ENCODE results near the gene CEMIP2. TPM values are rescaled to one million over a fixed set of nuclear protein-coding genes. Genes with fewer than 3 reads are reported as not detected.

The CEMIP2 gene
- total RNA-seq, 1 donor from 2014 or later: 45.3 TPM

- Mint-ChIP-seq H3K27me3 (ENCODE audit: low read depth) (no peaks in the 10 kb centered on the region), H3K4me1 (ENCODE audit: low read depth) (peaks cover 24% of the 10 kb centered on the region), H3K27ac (no peak overlapping the region), H3K9me3 (no peaks in the 10 kb centered on the region), H3K36me3 (ENCODE audit: low read depth) (peaks cover 71% of the 10 kb centered on the region), H3K4me3 (ENCODE audit: low read depth) (no peak overlapping the region)
- no peak for DNase-seq (ENCODE audit: low spot score)
- intact Hi-C loops (cut with micrococcal nuclease): no loop called here
These were observed 78.1 kb downstream of the CEMIP2 start for GRCh38 chr9:71690063-71690688.

GRCh38 chr9:71687676-71688075, 80.6 kb downstream of the CEMIP2 start:
- H3K27ac Mint-ChIP-seq: no peak overlapping the region

GRCh38 chr9:71685988-71686387, 82.3 kb downstream of the CEMIP2 start:
- peaks cover 80% of the 10 kb centered on the region for H3K36me3 Mint-ChIP-seq (ENCODE audit: low read depth)

More at GRCh38 chr9:71687676-71688075, 80.6 kb downstream of the CEMIP2 start:
- Mint-ChIP-seq H3K27me3 (ENCODE audit: low read depth) (no peaks in the 10 kb centered on the region), H3K4me1 (ENCODE audit: low read depth) (peaks cover 41% of the 10 kb centered on the region), H3K36me3 (ENCODE audit: low read depth) (peaks cover 77% of the 10 kb centered on the region), H3K9me3 (no peaks in the 10 kb centered on the region), H3K4me3 (ENCODE audit: low read depth) (no peak overlapping the region)
- intact Hi-C loops (cut with micrococcal nuclease): loop anchor here (5.0 to 10.0 kb wide), 2 partner anchors 80 to 83 kb away; partner anchors contain the start of gene CEMIP2
- DNase-seq (ENCODE audit: low spot score): no peak

GRCh38 chr9:71685394-71685793, 82.9 kb downstream of the CEMIP2 start:
- Mint-ChIP-seq H3K36me3 (ENCODE audit: low read depth) (peaks cover 75% of the 10 kb centered on the region), H3K9me3 (no peaks in the 10 kb centered on the region), H3K27ac (no peak overlapping the region), H3K4me1 (ENCODE audit: low read depth) (peaks cover 43% of the 10 kb centered on the region), H3K27me3 (ENCODE audit: low read depth) (no peaks in the 10 kb centered on the region), H3K4me3 (ENCODE audit: low read depth) (no peak overlapping the region)
- intact Hi-C loops (cut with micrococcal nuclease): loop anchor here (5.0 to 10.0 kb wide), 2 partner anchors 81 to 82 kb away; partner anchors contain the start of gene CEMIP2
- peak; percentile 27 for DNase-seq (ENCODE audit: low spot score)

More at GRCh38 chr9:71685988-71686387, 82.3 kb downstream of the CEMIP2 start:
- DNase-seq (ENCODE audit: low spot score): no peak
- no peak overlapping the region for H3K27ac Mint-ChIP-seq
- peaks cover 44% of the 10 kb centered on the region for H3K4me1 Mint-ChIP-seq (ENCODE audit: low read depth)
- no peaks in the 10 kb centered on the region for H3K27me3 Mint-ChIP-seq (ENCODE audit: low read depth)
- intact Hi-C loops (cut with micrococcal nuclease): loop anchor here (5.0 to 10.0 kb wide), 2 partner anchors 81 kb away; partner anchors contain the start of gene CEMIP2
- H3K4me3 Mint-ChIP-seq (ENCODE audit: low read depth): no peak overlapping the region
- no peaks in the 10 kb centered on the region for H3K9me3 Mint-ChIP-seq

GRCh38 chr9:71684566-71684965, 83.7 kb downstream of the CEMIP2 start:
- no peaks in the 10 kb centered on the region for H3K27me3 Mint-ChIP-seq (ENCODE audit: low read depth)
- H3K36me3 Mint-ChIP-seq (ENCODE audit: low read depth): peaks cover 70% of the 10 kb centered on the region
- H3K9me3 Mint-ChIP-seq: no peaks in the 10 kb centered on the region
- no peak overlapping the region for H3K4me3 Mint-ChIP-seq (ENCODE audit: low read depth)
- intact Hi-C loops (cut with micrococcal nuclease): loop anchor here (10.0 kb wide), 1 partner anchor 80 kb away; no protein-coding TSS in a partner anchor
- H3K4me1 Mint-ChIP-seq (ENCODE audit: low read depth): peaks cover 40% of the 10 kb centered on the region
- no peak for DNase-seq (ENCODE audit: low spot score)
- no peak overlapping the region for H3K27ac Mint-ChIP-seq

- intact Hi-C loops (cut with micrococcal nuclease): loop anchor here (10.0 kb wide), 1 partner anchor 79 kb away; no protein-coding TSS in a partner anchor
- H3K9me3 Mint-ChIP-seq: no peaks in the 10 kb centered on the region
- no peak for DNase-seq (ENCODE audit: low spot score)
- H3K27me3 Mint-ChIP-seq (ENCODE audit: low read depth): no peaks in the 10 kb centered on the region
- H3K36me3 Mint-ChIP-seq (ENCODE audit: low read depth): peaks cover 65% of the 10 kb centered on the region
- peaks cover 38% of the 10 kb centered on the region for H3K4me1 Mint-ChIP-seq (ENCODE audit: low read depth)
- no peak overlapping the region for H3K4me3 Mint-ChIP-seq (ENCODE audit: low read depth)
- H3K27ac Mint-ChIP-seq: no peak overlapping the region
These were observed 84.6 kb downstream of the CEMIP2 start for GRCh38 chr9:71683598-71684235.

- Mint-ChIP-seq H3K27ac (no peak overlapping the region), H3K9me3 (no peaks in the 10 kb centered on the region), H3K27me3 (ENCODE audit: low read depth) (no peaks in the 10 kb centered on the region), H3K4me3 (ENCODE audit: low read depth) (no peak overlapping the region), H3K4me1 (ENCODE audit: low read depth) (peaks cover 38% of the 10 kb centered on the region), H3K36me3 (ENCODE audit: low read depth) (peaks cover 57% of the 10 kb centered on the region)
- intact Hi-C loops (cut with micrococcal nuclease): loop anchor here (10.0 kb wide), 1 partner anchor 77 kb away; no protein-coding TSS in a partner anchor
- no peak for DNase-seq (ENCODE audit: low spot score)
These were observed 86.5 kb downstream of the CEMIP2 start for GRCh38 chr9:71681708-71682272.

- Mint-ChIP-seq H3K27me3 (ENCODE audit: low read depth) (no peaks in the 10 kb centered on the region), H3K36me3 (ENCODE audit: low read depth) (peaks cover 57% of the 10 kb centered on the region), H3K4me1 (ENCODE audit: low read depth) (peaks cover 39% of the 10 kb centered on the region), H3K9me3 (no peaks in the 10 kb centered on the region), H3K27ac (no peak overlapping the region), H3K4me3 (ENCODE audit: low read depth) (no peak overlapping the region)
- intact Hi-C loops (cut with micrococcal nuclease): loop anchor here (10.0 kb wide), 1 partner anchor 76 kb away; no protein-coding TSS in a partner anchor
- no peak for DNase-seq (ENCODE audit: low spot score)
These were observed 87.1 kb downstream of the CEMIP2 start for GRCh38 chr9:71681104-71681707.

- intact Hi-C loops (cut with micrococcal nuclease): loop anchor here (10.0 kb wide), 1 partner anchor 76 kb away; no protein-coding TSS in a partner anchor
- H3K4me3 Mint-ChIP-seq (ENCODE audit: low read depth): no peak overlapping the region
- no peak overlapping the region for H3K27ac Mint-ChIP-seq
- no peak for DNase-seq (ENCODE audit: low spot score)
- H3K9me3 Mint-ChIP-seq: no peaks in the 10 kb centered on the region
- peaks cover 31% of the 10 kb centered on the region for H3K4me1 Mint-ChIP-seq (ENCODE audit: low read depth)
- H3K27me3 Mint-ChIP-seq (ENCODE audit: low read depth): no peaks in the 10 kb centered on the region
- peaks cover 49% of the 10 kb centered on the region for H3K36me3 Mint-ChIP-seq (ENCODE audit: low read depth)
These were observed 87.9 kb downstream of the CEMIP2 start for GRCh38 chr9:71680189-71680980.

- H3K36me3 Mint-ChIP-seq (ENCODE audit: low read depth): peaks cover 36% of the 10 kb centered on the region
- DNase-seq (ENCODE audit: low spot score): no peak
- intact Hi-C loops (cut with micrococcal nuclease): no loop called here
- H3K4me3 Mint-ChIP-seq (ENCODE audit: low read depth): no peak overlapping the region
- H3K4me1 Mint-ChIP-seq (ENCODE audit: low read depth): peaks cover 19% of the 10 kb centered on the region
- no peaks in the 10 kb centered on the region for H3K27me3 Mint-ChIP-seq (ENCODE audit: low read depth)
- H3K27ac Mint-ChIP-seq: no peak overlapping the region
- H3K9me3 Mint-ChIP-seq: no peaks in the 10 kb centered on the region
These were observed 89.3 kb downstream of the CEMIP2 start for GRCh38 chr9:71678999-71679398.

GRCh38 chr9:71677209-71677608, 91.1 kb downstream of the CEMIP2 start:
- Mint-ChIP-seq H3K4me3 (ENCODE audit: low read depth) (no peak overlapping the region), H3K36me3 (ENCODE audit: low read depth) (peaks cover 21% of the 10 kb centered on the region), H3K27ac (no peak overlapping the region), H3K9me3 (no peaks in the 10 kb centered on the region), H3K27me3 (ENCODE audit: low read depth) (no peaks in the 10 kb centered on the region), H3K4me1 (ENCODE audit: low read depth) (peaks cover 13% of the 10 kb centered on the region)
- intact Hi-C loops (cut with micrococcal nuclease): no loop called here
- DNase-seq (ENCODE audit: low spot score): no peak

GRCh38 chr9:71676460-71676859, 91.9 kb downstream of the CEMIP2 start:
- Mint-ChIP-seq H3K4me1 (ENCODE audit: low read depth) (peaks cover 9% of the 10 kb centered on the region), H3K36me3 (ENCODE audit: low read depth) (peaks cover 14% of the 10 kb centered on the region), H3K27ac (no peak overlapping the region), H3K27me3 (ENCODE audit: low read depth) (peaks cover 2% of the 10 kb centered on the region), H3K4me3 (ENCODE audit: low read depth) (no peak overlapping the region), H3K9me3 (no peaks in the 10 kb centered on the region)
- intact Hi-C loops (cut with micrococcal nuclease): no loop called here
- no peak for DNase-seq (ENCODE audit: low spot score)

Measured in activated T-helper 2 cell treated with anti-CD3 and anti-CD28 coated beads, Interferon-gamma antibody, Interleukin-2, Interleukin-4, amounts not matched to agents 10 μg/mL and 5 μg/mL and 100 μg/mL, durations not matched to agents 14 hours and 24 hours and 36 hours (primary cell).